Measurements from ENCODE around the gene RSBN1.
"Not testable (repeated sequence)": the region's sequence is repeated elsewhere in the genome, so short reads cannot be mapped to it uniquely, and the experiment has no call there.

Gene RSBN1

DNA sequence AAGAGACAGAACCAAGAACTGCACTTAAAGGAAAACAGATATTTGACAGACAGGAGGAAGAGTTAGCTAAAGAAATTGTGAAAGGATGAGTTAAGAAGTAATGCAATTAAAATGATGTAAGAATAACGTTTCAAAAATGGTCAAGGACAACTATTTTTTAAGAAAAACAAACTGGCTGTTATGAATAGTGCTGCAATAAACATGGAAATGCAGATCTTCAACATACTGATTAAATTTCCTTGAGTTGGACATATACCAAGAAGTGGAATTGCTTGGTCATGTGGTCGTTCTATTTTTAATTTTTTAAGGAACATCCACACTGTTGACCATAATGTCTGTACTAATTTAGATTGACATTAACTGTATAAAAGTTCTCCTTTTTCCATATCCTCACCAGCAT, 29.9 kb downstream of the RSBN1 start:
- DNase-seq (ENCODE audit: low read depth in 2 of 2, low spot score in 1 of 2) = no peak

DNA sequence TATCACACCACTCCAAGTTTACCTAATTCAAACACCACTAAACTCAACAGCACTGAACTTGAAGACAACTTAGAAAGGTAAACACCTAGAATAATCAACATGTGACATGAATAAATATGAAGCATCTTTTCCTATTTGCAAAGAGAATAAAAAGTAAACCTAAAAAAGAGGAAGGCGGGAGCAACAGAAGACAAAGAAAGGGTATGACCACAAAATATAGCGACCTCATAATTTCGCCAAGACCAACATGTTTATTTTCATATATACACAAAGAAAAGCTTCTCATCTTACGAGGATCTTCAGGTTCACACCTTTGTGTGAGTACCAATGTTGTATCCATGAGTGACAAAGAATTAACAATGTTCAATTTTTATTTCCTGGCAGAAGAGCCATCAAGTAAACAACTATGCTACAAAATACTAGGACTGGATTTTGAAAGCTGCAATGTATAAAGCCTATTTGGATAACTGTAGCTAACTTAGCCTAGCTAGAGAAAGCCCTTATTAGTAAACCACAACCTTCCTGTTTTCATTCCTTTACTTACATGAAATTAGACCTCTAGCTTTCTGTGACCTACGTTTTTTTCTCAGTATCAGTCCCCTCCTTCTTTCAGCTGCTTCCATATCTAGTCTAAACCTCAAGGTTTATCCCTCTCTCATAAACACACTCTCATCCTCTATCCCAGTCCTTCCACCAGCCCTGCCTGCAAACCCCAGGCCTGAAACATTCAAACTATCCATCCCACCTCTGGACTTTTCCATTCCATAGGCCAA, 31.7 kb downstream of the RSBN1 start:
- DNase-seq (ENCODE audit: low read depth in 2 of 2, low spot score in 1 of 2) = no peak

DNA sequence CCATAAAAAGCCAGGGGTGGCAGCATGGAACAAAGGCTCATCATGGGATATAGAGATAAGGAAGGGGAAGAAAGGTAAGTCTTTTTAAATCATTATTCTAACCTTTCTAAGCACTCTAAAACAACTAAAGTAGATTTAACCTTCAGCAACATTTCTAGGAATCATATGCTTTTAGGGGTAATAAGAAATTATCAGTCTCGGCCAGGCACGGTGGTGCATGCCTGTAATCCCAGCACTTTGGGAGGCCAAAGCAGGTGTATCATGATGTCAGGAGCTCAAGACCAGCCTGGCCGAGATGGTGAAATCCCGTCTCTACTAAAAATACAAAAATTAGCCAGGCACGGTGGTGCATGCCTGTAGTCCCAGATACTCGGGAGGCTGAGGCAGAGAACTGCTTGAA, 32.7 kb downstream of the RSBN1 start:
- DNase-seq (ENCODE audit: low read depth in 2 of 2, low spot score in 1 of 2) = no peak

DNA sequence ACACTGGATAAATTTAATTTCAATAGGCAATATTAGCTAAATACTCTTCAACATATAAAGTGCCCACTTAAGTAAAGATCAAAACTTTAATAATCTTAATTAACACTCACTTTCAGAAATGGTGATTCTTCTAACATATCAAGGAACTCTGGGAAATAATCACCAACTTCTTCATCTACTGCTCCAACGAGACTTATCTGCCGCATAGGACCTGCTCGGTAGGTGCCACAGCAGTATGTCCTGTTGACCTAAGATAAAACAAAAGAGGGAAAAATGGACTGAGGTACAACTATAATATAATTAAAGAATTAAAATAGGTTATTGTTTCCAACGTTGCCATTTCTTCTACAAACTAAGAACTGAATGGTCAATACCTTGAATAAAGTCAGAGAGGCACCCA, 34.7 kb downstream of the RSBN1 start:
- DNase-seq (ENCODE audit: low read depth in 2 of 2, low spot score in 1 of 2) = no peak

DNA sequence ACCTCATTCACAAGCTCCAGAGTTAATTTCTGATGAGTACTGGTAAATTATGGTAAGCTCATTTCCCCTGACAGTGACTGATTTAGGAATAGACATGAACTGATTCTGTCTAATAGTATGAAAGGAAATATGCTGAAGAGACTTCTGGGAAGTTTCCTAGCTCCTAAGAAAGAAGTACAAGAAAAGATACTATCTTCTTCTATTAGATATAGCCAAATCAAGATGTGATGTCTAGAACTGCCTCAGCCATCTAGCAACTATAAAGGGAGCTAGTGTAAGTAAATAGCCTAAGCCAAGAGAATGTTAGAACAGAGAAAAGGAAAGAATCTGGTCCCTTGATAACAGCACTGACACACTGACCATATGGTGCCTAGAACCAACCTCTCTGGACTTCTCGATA, 42.2 kb downstream of the RSBN1 start:
- no peak for DNase-seq (ENCODE audit: low read depth in 2 of 2, low spot score in 1 of 2)

DNA sequence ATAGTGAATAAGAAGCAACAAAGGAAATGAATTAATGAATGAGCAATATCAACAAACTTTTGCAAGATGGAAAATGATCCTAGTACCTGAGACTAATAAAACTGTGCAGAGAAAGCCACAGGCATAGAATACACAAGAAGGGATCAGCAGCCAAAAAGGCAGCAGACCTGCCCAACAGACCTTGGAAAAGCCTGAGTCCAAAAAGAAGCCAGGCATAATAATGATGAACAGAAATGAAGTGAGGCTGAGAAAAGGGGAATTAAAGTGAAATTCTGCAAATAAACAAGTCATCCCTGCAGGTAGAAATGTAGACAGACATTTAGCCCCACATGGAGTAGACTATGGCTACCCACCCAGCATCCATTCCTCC, 42.7 kb downstream of the RSBN1 start:
- no peak for DNase-seq (ENCODE audit: low read depth in 2 of 2, low spot score in 1 of 2)

DNA sequence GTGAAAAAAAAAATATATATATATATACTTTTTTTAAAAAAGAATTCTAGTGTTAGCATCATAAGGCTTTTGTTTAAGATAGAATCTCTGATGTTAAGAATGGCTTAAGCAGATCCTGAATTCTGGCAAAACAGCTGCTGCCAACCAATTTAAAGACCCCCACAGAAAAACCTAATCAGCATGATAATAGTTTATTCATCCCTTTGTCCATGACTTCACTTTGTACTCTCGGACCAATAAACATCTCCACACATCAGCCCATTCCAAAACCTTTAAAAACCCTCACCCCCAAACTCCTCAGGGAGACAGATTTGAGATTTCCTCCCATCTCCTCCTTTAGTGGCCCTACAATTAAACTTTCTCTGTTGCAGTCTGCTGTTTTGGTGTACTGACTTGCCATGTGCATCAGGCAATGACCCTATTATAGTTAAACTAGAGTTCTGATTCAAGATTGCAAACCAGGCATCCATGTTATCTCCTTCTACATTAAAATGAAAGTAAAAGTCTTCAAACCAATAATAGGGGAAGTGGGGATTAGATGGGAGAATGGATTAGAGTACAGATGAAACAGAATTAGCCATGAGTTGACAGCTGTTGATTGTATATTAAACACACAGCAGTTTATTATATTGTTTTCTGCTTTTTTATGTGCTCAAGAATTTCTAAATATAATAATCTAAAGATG, 43.2 kb downstream of the RSBN1 start:
- DNase-seq (ENCODE audit: low read depth in 2 of 2, low spot score in 1 of 2) = no peak

DNA sequence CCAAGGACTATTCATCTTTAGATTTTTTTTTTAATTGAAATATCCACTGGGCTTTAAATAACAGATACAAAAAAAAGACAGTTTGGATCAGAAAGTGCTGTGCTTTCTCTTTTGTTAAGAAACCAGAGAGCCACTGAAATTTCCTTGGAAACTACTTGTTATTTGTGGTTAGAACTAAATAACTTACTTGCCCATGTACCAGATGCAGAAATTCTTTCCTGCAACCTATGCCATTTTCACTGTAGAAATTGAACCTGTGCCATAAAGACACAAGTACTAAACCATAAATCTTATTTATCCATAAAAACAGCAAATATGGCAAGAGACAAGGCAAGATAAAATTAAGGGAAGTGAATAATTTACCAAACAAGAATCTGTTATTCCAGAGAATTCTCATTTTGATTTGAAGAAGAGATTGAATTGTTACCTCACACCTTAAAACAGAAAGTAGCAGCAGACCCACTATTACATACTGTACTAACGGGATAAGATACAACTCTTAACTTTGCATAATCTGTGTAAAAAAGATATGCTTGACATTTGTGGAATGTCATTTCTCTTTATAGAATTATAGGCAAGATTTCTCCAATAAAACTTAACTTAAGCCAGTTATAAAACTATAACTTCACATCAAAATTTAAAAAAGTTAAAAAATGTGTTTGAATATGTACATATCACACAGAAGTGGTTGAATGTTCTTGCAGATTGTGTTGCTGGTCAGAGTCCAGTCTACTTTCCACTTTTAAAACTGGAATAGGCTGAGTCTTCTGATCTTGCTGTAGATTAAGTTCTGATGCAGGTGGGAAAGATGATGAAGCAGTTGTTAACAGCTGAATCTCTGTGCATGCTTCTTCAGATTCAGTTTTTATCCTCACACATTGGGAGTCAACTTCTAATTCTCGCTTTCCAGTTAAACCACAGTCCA, 46.7 kb downstream of the RSBN1 start:
- no peak for DNase-seq (ENCODE audit: low read depth in 2 of 2, low spot score in 1 of 2)

DNA sequence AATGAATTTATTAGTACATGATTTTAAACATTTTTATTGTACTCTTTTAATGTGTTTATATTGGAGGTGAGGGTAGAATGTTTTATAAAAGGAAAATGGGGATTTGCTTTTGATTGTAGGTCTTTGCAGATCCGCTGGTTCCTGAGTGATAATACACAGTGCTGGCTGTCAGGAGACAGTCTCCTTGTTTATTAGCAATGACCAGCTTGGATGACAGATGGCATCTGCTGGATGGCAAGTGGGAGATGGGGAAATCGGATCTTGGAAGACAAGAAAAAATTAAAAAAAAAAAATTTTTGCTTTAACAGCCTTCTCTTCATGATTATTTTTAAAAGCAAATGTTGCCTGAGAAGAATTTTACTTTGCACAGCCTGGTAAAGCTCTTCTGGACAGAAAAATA, 48.6 kb downstream of the RSBN1 start:
- no peak for DNase-seq (ENCODE audit: low read depth in 2 of 2, low spot score in 1 of 2)

DNA sequence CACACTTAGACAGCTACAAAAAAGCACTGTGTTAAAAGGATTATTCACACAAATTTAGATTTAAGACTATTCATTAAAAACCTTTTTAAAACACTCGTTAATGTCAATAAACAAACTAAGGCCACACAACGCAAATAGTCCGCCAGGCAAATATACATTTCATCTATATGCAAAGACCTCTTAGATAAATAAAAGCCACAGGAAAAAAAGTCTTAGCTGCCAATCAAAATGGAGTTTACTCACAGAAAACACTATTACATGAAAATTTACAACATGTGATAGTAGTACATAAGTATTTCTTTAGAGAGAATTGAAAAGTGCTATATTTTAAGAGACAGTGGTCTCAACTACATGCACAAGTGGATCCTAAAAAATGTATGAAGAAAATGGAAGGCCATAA, 50.3 kb downstream of the RSBN1 start:
- no peak for DNase-seq (ENCODE audit: low read depth in 2 of 2, low spot score in 1 of 2)

DNA sequence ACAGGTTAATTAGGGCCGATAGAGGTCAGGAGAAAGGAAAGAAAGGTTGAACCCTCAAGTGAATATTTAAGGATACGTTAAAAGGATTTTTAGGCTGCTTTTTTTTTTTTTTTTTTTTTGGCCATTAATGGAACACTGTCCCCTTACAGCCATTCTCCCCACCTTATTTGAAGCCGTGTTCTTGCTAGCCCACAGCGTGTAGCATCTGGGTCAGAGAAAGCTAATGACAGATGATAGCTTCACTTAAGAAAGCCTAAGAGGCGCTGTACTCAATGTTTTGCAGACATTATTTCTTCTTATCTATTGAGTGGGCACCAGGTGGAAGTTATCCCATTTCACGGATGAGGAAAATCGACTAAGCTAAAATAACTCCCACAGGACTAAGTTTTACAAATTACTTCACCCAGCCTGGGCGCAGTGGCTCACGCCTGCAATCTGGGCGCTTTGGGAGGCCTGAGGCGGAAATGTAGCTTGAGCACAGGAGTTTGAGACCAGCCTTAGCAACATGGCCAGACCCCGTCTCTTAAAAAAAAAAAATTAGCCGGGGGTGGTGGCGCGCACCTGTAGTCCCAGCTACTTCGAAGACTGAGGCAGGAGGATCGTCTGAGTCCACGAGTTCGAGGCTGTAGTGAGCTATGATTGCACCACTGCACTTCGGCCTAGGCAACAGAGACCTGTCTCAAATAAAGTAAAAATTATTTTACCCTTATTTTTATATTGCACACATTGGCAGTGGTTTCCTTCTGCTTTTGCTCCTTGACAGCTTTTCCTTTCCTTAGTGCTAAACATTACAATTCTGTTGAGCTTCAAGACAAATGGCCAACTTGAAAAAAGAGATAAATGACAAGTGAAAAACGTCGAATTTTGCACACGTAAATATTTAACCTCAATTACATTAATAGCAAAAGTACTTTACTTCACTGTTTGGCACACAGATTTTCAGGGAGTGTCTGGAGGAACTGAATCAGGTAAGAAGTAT, 51.9 kb downstream of the RSBN1 start:
- DNase-seq (ENCODE audit: low read depth in 2 of 2, low spot score in 1 of 2) = no peak

DNA sequence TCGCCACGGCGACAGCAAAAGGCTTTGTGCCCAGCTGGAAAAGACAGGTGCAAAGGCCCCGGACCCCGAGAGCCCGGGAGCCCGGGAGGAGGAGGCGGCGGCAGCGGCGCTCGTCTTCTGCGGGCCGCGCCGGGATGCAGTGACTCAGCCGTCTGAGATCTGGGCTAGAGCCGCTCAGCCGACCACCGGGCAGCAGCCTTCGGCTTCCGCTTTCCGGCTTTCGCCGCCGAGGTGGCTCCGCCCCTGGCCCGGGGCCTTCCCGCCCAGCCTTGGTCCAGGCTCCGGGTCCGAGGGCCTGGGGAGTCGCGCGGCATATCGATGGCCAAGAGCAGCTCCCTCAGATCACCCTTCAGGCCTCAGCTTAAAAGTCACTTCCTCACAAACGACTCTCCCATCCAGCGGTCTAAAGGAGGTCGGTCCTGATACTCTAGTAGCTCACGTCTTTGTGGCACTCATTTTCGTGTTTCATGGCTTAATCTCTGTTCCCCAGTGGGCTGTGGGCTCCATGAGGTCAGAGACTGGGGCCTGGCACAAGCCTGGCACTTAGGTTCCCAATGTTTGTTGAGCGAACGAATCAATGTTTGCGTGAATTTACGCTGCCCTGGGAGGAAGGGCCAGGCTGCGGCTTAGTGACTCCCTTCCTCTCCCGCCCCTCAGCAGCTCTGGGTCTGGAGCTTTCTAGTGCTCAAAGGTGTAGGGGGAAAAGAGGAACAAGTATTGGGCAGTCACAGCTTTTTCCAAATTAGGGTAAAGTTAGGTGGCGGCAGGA, 52.8 kb downstream of the RSBN1 start, which contains the start of gene PHTF1:
PHTF1 (minus strand) TSS at position 154 of the 769 bp plus-strand sequence. CDS start 783 bp downstream, outside the sequence.
- DNase-seq (ENCODE audit: low read depth in 2 of 2, low spot score in 1 of 2) = peak; percentile 7 to 32

DNA sequence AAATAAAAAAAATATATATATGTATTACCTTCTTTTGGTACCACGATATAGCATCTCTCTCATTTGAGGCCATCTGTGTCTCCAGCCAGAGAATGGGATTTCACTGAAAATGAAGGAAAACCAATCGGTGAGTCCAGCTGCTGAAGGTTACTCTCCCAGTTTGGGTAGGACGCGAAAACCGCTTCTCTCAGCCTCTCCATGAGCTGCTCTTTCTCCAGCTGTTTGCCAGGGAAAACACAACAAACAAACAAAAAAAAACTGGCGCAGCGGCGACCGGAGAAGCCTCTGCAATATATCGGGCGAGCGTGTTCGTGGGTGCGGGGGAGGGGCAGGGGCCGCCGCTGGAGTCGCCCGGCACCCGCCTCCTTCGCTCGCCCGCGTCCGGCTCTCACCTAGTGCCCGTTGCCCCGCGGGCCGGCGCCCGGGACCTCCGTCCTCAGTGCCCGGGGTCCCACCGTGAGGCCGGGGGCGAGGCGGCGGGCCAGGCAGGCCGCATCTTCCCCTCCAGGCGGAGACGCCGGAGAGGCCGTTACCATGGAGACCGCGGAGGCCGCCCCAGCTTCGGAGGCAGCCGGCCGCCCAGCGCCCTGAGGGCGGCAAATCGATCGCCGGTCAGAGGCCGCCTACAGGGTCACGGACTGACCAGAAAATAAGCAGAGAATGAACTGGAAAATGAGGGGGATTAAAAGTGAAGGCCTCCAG, 53.5 kb downstream of the RSBN1 start:
- DNase-seq (ENCODE audit: low read depth in 2 of 2, low spot score in 1 of 2) = no peak

DNA sequence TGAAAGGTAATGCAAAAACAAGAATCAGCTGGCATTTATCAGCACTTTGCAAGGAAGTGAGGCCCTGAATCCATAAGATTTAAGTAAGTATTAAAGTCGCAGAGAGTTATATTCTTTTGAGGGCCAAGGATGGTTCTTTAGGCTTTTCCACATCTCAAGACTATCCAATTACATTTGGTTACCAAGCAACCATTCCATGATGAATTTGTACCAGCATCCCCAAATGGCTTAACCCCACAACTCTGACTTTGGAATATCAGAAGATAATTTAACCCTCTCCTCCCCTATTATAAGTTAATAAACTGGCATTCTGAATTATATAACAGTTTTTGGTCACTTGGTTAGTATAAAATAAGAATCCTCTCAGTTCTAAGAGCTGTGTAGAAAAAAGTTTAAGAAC, 55.8 kb downstream of the RSBN1 start:
- DNase-seq (ENCODE audit: low read depth in 2 of 2, low spot score in 1 of 2) = no peak

DNA sequence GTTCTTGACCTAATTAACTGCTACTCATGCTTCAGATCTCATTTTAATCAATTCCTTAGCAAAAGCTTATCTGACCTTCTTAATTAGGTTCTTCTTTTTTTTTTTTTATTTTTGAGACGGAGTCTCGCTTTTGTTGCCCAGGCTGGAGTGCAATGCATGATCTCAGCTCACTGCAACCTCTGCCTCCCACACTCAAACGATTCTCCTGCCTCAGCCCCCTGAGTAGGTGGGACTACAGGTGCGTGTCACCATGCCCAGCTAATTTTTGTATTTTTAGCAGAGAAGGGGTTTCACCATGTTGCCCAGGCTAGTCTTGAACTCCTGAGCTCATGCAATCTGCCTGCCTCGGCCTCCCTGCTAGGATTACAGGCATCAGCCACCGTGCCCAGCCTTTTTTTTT, 58.9 kb downstream of the RSBN1 start:
- not testable (repeated sequence) for DNase-seq (ENCODE audit: low read depth in 2 of 2, low spot score in 1 of 2)

DNA sequence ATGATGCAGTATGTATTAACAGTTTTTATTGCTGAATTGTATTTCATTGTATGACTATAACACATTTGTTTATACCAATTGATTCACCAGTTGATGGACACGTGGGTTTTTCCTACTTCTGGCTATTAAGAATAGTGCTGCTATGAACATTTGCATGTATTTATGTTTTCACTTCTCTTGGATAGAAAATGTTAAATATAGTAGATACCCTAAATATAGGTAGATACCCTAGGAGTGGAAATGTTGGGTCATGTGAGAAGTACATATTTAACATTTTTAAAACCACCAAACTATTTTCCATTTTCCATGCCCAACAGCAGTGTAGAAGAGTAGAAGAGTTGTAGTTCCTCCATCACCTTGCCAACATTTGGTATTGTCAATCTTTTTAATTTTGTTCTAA, 60.8 kb downstream of the RSBN1 start:
- DNase-seq (ENCODE audit: low read depth in 2 of 2, low spot score in 1 of 2) = no peak

DNA sequence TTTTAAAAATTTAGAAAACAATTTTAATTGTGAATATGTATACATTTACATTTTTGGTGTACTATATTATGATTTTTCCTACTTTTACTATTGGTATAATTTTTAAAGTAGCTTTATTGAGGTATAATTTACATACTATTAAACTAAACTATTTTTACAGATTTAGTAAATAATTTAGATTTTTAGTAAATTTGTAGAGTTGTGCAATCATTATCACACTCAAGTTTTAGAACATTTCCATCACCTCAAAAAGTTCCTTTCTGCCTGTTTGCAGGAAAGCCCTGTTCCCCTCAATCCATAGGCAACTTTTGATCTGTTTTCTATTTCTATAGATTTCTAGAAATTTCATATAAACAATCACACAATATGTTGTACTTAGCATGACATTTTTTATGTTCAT, 61.2 kb downstream of the RSBN1 start:
- DNase-seq (ENCODE audit: low read depth in 2 of 2, low spot score in 1 of 2) = no peak

DNA sequence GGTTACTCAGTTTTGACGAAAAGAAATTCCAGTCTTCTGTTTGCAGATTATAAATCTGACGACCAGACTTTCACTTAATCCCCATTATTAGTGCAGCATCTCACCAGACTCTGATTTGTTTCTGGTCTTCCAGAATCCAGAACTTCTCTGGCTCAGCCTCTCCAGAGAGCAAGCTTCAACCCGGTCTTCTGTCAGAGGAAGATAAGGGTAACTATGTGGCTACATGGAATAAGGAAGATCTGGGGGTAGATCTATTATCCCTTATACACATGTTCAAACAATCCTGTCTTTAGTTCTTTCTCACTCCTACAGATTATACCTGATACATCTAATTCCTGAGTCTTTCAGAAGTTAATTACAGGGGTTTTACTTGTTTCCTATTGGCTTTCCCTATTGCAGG, 62.9 kb downstream of the RSBN1 start:
- no peak for DNase-seq (ENCODE audit: low read depth in 2 of 2, low spot score in 1 of 2)

DNA sequence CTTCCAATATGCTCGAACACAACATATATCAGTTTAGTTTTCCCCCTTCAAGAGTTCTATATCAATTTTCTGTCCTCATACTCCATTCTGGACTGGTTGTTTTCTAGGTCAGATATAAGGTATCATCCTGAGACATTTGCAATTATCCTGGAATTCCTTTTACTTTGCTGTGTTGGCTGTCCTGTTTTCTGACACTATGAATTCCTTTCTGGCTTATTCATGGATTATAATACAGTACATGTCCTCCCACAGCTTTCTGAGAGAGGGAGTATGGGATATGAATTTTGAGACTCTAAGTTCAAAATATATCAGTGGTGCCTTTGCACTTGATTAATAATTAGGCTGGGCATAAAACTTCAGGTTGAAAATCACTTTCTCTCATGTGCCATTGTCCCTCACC, 64.9 kb downstream of the RSBN1 start:
- no peak for DNase-seq (ENCODE audit: low read depth in 2 of 2, low spot score in 1 of 2)

Measured in stimulated activated CD8-positive, alpha-beta memory T cell treated with anti-CD3 and anti-CD28 coated beads, Interleukin-4, amount 100 ng/mL, for 4 hours (primary cell).